Right ventricle myocardium inferior (tissue), 1 donor: ENCODE data around the gene MVB12A. TPM values are rescaled to one million over a fixed set of nuclear protein-coding genes. Genes with fewer than 3 reads are reported as not detected.

ENCODE experiments used
- ATAC-seq: fragments of 200-7000 bp; cut with Tn5 transposase; one replicate; pipeline ENCODE4 v1.9.1; 2020; ENCODE audit warnings: mild to moderate bottlenecking, moderate library complexity
- DNase-seq: peaks from one replicate; pipeline ENCODE4 v3.0.0; 2021; ENCODE audit errors: missing footprints
- intact Hi-C: fragments of 100-400 bp; cut with DNase I; formaldehyde crosslinking; loops from one replicate; pipeline ENCODE4 v1.11.0; 2022
- total RNA-seq: library from RNA; stranded (reverse); fragmentation: NEBNext Ultra II Directional; extraction: Animal tissue kit (Norgen Biotek cat#: 25700); gene quantifications from one replicate; pipeline ENCODE4 v1.2.1, GENCODE V29; 2021
- donor health status: DM: no; HTN: yes; CAD: no; lungs with severe emphysema.

Gene MVB12A
- total RNA-seq, 1 donor from 2014 or later: 19.9 TPM

- ATAC-seq (no peak), DNase-seq (no peak)
- intact Hi-C loops: no loop called here
Observed at GRCh38 chr19:17431417-17431816, 11.6 kb downstream of the MVB12A start.

- DNase-seq (no peak), ATAC-seq (no peak)
- intact Hi-C loops: no loop called here
Observed at GRCh38 chr19:17435218-17435617, 15.4 kb downstream of the MVB12A start.

- DNase-seq (no peak), ATAC-seq (no peak)
- intact Hi-C loops: no loop called here
Observed at GRCh38 chr19:17436094-17436873, 16.4 kb downstream of the MVB12A start.

- no peak for DNase-seq
- no peak for ATAC-seq
- intact Hi-C loops: no loop called here
Observed at GRCh38 chr19:17436874-17437267, 17.0 kb downstream of the MVB12A start.

- intact Hi-C loops: no loop called here
- DNase-seq (no peak), ATAC-seq (no peak)
Observed at GRCh38 chr19:17441241-17442021, 21.6 kb downstream of the MVB12A start.

GRCh38 chr19:17445526-17446165, 25.8 kb downstream of the MVB12A start:
- intact Hi-C loops: no loop called here
- DNase-seq (no peak), ATAC-seq (no peak)

GRCh38 chr19:17447704-17448130, 27.9 kb downstream of the MVB12A start:
- DNase-seq: no peak
- intact Hi-C loops: no loop called here
- ATAC-seq: no peak

- ATAC-seq (peak; percentile 59), DNase-seq (no peak)
- intact Hi-C loops: no loop called here
Observed at GRCh38 chr19:17448131-17448967, 28.5 kb downstream of the MVB12A start, which contains the start of gene TMEM221. TMEM221 (minus strand) TSS chr19:17448668; CDS start chr19:17448462, 206 bp downstream.

GRCh38 chr19:17450264-17451075, 30.6 kb downstream of the MVB12A start:
- no peak for DNase-seq
- intact Hi-C loops: loop anchor here (5.0 to 10.0 kb wide), 2 partner anchors 314 to 407 kb away; partner anchors contain the start of gene RPL18A
- ATAC-seq: no peak

GRCh38 chr19:17451820-17452219, 32.0 kb downstream of the MVB12A start:
- DNase-seq: no peak
- ATAC-seq: no peak
- intact Hi-C loops: loop anchor here (5.0 to 10.0 kb wide), 2 partner anchors 313 to 405 kb away; partner anchors contain the start of gene RPL18A

- no peak for DNase-seq
- ATAC-seq: no peak
- intact Hi-C loops: loop anchor here (5.0 to 10.0 kb wide), 2 partner anchors 310 to 403 kb away; partner anchors contain the start of gene RPL18A
Observed at GRCh38 chr19:17454576-17455071, 34.8 kb downstream of the MVB12A start.

- intact Hi-C loops: loop anchor here (10.0 kb wide), 1 partner anchor 309 kb away; no protein-coding TSS in a partner anchor
- DNase-seq (no peak), ATAC-seq (no peak)
Observed at GRCh38 chr19:17455308-17456123, 35.7 kb downstream of the MVB12A start.

- DNase-seq (no peak), ATAC-seq (no peak)
- intact Hi-C loops: loop anchor here (10.0 kb wide), 1 partner anchor 309 kb away; no protein-coding TSS in a partner anchor
Observed at GRCh38 chr19:17456127-17456526, 36.3 kb downstream of the MVB12A start.

- intact Hi-C loops: loop anchor here (10.0 kb wide), 1 partner anchor 307 kb away; no protein-coding TSS in a partner anchor
- ATAC-seq (no peak), DNase-seq (no peak)
Observed at GRCh38 chr19:17457616-17458015, 37.8 kb downstream of the MVB12A start.

- DNase-seq (no peak), ATAC-seq (no peak)
- intact Hi-C loops: loop anchor here (10.0 kb wide), 1 partner anchor 306 kb away; no protein-coding TSS in a partner anchor
Observed at GRCh38 chr19:17458970-17459369, 39.1 kb downstream of the MVB12A start.
